Measurements from ENCODE around the gene KCTD13.

DNA sequence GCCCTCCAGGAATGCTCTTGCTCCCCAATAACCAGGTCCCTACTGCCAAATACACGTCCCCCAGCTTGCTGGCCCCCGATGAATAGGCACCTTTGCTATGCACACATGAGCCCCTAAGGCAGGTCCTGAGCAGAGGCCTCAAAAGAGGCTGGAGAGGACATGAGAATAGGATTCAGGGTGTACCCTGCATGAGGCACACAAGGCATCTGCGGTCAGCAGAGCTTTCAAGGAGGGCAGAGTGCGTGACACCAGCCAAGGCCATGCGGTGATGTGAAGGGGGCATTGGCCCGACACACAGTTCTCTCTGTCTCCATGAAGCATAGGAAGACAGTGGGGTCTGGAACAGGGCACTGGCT, 33.6 kb downstream of the KCTD13 start:
- TF ChIP-seq EP300 (IDR thresholded peaks at IDR 0.05) (no peak), TP53 (CRISPR knock-in tag; IDR thresholded peaks at IDR 0.05) (no peak), CTCF (IDR thresholded peaks at IDR 0.05) (no peak), JUNB (IDR thresholded peaks at IDR 0.05) (no peak), REST (IDR thresholded peaks at IDR 0.05) (no peak), FOXS1 (CRISPR knock-in tag; IDR thresholded peaks at IDR 0.05) (no peak), MAFK (IDR thresholded peaks at IDR 0.05; ENCODE audit: partially characterized antibody) (no peak), SMC3 (IDR thresholded peaks at IDR 0.05) (no peak), POLR2A (IDR thresholded peaks at IDR 0.05; ENCODE audit: low read length) (no peak), CHD2 (IDR thresholded peaks at IDR 0.05; ENCODE audit: low read length, partially characterized antibody) (no peak)
- TF ChIP-seq, protein P1, sequence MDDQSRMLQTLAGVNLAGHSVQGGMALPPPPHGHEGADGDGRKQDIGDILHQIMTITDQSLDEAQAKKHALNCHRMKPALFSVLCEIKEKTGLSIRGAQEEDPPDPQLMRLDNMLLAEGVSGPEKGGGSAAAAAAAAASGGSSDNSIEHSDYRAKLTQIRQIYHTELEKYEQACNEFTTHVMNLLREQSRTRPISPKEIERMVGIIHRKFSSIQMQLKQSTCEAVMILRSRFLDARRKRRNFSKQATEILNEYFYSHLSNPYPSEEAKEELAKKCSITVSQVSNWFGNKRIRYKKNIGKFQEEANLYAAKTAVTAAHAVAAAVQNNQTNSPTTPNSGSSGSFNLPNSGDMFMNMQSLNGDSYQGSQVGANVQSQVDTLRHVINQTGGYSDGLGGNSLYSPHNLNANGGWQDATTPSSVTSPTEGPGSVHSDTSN (IDR thresholded peaks at IDR 0.05): no peak
- TF ChIP-seq, protein P2, sequence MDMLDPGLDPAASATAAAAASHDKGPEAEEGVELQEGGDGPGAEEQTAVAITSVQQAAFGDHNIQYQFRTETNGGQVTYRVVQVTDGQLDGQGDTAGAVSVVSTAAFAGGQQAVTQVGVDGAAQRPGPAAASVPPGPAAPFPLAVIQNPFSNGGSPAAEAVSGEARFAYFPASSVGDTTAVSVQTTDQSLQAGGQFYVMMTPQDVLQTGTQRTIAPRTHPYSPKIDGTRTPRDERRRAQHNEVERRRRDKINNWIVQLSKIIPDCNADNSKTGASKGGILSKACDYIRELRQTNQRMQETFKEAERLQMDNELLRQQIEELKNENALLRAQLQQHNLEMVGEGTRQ (IDR thresholded peaks at IDR 0.05): no peak

Data from A549 (cell line).